ENCODE data around the gene LRIG1. TPM values are rescaled to one million over a fixed set of nuclear protein-coding genes. Genes with fewer than 3 reads are reported as not detected.

The LRIG1 gene
- total RNA-seq, 1 donor from 2014 or later: 30.7 TPM

DNA sequence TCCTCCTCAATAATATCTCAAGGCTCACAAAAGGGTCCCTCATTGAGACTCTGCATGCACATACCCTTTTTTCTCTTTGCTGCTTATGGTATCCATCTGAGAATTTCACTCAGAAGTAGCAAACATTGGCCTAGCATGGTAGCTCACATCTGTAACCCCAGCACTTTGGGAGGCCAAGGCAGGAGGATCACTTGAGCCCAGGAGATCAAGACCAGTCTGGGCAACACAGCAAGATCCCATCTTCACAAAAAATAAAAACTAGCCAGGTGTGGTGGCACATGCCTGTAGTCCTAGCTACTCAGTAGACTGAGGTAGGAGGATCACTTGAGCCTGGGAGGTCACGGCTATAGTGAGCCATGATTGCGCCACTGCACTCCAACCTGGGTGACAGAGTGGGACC is 11.7 kb downstream of the LRIG1 start:
- DNase-seq (ENCODE audit: extremely low spot score in 2 of 2): no peak
- no peaks in the 10 kb centered on the region for H3K36me3 ChIP-seq
- H3K4me3 ChIP-seq: no peak overlapping the region
- TF ChIP-seq POLR2A (IDR thresholded peaks at IDR 0.05) (no peak), POLR2AphosphoS5 (IDR thresholded peaks at IDR 0.05; ENCODE audit: insufficient read depth in 1 of 2, low read depth in 1 of 2) (no peak)
- TF ChIP-seq, protein P1, sequence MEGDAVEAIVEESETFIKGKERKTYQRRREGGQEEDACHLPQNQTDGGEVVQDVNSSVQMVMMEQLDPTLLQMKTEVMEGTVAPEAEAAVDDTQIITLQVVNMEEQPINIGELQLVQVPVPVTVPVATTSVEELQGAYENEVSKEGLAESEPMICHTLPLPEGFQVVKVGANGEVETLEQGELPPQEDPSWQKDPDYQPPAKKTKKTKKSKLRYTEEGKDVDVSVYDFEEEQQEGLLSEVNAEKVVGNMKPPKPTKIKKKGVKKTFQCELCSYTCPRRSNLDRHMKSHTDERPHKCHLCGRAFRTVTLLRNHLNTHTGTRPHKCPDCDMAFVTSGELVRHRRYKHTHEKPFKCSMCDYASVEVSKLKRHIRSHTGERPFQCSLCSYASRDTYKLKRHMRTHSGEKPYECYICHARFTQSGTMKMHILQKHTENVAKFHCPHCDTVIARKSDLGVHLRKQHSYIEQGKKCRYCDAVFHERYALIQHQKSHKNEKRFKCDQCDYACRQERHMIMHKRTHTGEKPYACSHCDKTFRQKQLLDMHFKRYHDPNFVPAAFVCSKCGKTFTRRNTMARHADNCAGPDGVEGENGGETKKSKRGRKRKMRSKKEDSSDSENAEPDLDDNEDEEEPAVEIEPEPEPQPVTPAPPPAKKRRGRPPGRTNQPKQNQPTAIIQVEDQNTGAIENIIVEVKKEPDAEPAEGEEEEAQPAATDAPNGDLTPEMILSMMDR (IDR thresholded peaks at IDR 0.05): no peak
- no peaks in the 10 kb centered on the region for H3K9me3 ChIP-seq
- intact Hi-C loops (cut with DNase I): loop anchor here (10.0 kb wide), 1 partner anchor 64 kb away; no protein-coding TSS in a partner anchor
- H3K27me3 ChIP-seq: no peaks in the 10 kb centered on the region
- peak overlapping the region; percentile 37 for H3K27ac ChIP-seq
- H3K4me1 ChIP-seq: peaks cover 86% of the 10 kb centered on the region

- Histone ChIP-seq H3K27ac (peak overlapping the region; percentile 37), H3K36me3 (no peaks in the 10 kb centered on the region), H3K27me3 (no peaks in the 10 kb centered on the region), H3K4me1 (peaks cover 86% of the 10 kb centered on the region), H3K9me3 (no peaks in the 10 kb centered on the region), H3K4me3 (no peak overlapping the region)
- intact Hi-C loops (cut with DNase I): loop anchor here (10.0 kb wide), 1 partner anchor 64 kb away; no protein-coding TSS in a partner anchor
- no peak for DNase-seq (ENCODE audit: extremely low spot score in 2 of 2)
- no peak for TF ChIP-seq POLR2AphosphoS5 (IDR thresholded peaks at IDR 0.05; ENCODE audit: insufficient read depth in 1 of 2, low read depth in 1 of 2)
- no peak for TF ChIP-seq POLR2A (IDR thresholded peaks at IDR 0.05)
- TF ChIP-seq, protein P1 (IDR thresholded peaks at IDR 0.05): no peak
Observed at GRCh38 chr3:66488492-66488891, 12.3 kb downstream of the LRIG1 start.

GRCh38 chr3:66487465-66487864 is 13.4 kb downstream of the LRIG1 start:
- Histone ChIP-seq H3K4me1 (peaks cover 87% of the 10 kb centered on the region), H3K27ac (peak overlapping the region; percentile 86)
- intact Hi-C loops (cut with DNase I): loop anchor here (10.0 kb wide), 1 partner anchor 63 kb away; no protein-coding TSS in a partner anchor

DNA sequence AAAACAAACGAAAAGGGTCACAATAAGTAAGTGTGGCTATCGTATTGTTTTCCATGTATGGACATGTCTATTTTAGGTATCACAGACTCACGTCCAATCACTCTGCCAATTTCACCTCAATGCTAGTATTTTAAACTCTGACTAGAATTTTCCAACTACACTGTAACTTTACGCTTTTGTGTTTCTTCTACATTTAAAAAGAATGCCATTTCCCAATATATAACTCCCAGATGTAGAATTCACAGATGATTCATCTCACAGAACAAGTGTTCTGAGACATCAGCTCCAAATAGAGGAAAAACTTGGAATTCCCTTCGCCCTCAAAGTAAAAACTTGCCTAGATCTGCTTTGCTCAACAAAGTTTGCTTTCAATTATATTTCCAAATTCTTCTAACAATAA is 14.2 kb downstream of the LRIG1 start:
- Histone ChIP-seq H3K36me3 (no peaks in the 10 kb centered on the region), H3K27ac (peak overlapping the region; percentile 86), H3K4me3 (no peak overlapping the region), H3K9me3 (no peaks in the 10 kb centered on the region), H3K27me3 (no peaks in the 10 kb centered on the region), H3K4me1 (peaks cover 87% of the 10 kb centered on the region)
- intact Hi-C loops (cut with DNase I): loop anchor here (10.0 kb wide), 1 partner anchor 62 kb away; no protein-coding TSS in a partner anchor
- DNase-seq (ENCODE audit: extremely low spot score in 2 of 2): no peak
- no peak for TF ChIP-seq POLR2A (IDR thresholded peaks at IDR 0.05)
- TF ChIP-seq POLR2AphosphoS5 (IDR thresholded peaks at IDR 0.05; ENCODE audit: insufficient read depth in 1 of 2, low read depth in 1 of 2): peak in 1 of 2 donors; percentile 42

More at GRCh38 chr3:66487465-66487864, 13.4 kb downstream of the LRIG1 start:
- Histone ChIP-seq H3K27me3 (no peaks in the 10 kb centered on the region), H3K36me3 (no peaks in the 10 kb centered on the region), H3K4me3 (no peak overlapping the region), H3K9me3 (no peaks in the 10 kb centered on the region)
- TF ChIP-seq POLR2A (IDR thresholded peaks at IDR 0.05) (no peak), POLR2AphosphoS5 (IDR thresholded peaks at IDR 0.05; ENCODE audit: insufficient read depth in 1 of 2, low read depth in 1 of 2) (no peak)
- TF ChIP-seq, protein P1 (IDR thresholded peaks at IDR 0.05): no peak
- no peak for DNase-seq (ENCODE audit: extremely low spot score in 2 of 2)

GRCh38 chr3:66486202-66486601 is 14.6 kb downstream of the LRIG1 start:
- Histone ChIP-seq H3K27ac (peak overlapping the region; percentile 86), H3K36me3 (no peaks in the 10 kb centered on the region), H3K27me3 (no peaks in the 10 kb centered on the region), H3K9me3 (no peaks in the 10 kb centered on the region), H3K4me3 (no peak overlapping the region), H3K4me1 (peaks cover 87% of the 10 kb centered on the region)
- DNase-seq (ENCODE audit: extremely low spot score in 2 of 2): no peak
- intact Hi-C loops (cut with DNase I): loop anchor here (10.0 kb wide), 1 partner anchor 61 kb away; no protein-coding TSS in a partner anchor
- TF ChIP-seq POLR2AphosphoS5 (IDR thresholded peaks at IDR 0.05; ENCODE audit: insufficient read depth in 1 of 2, low read depth in 1 of 2): no peak

GRCh38 chr3:66485291-66485968 is 15.4 kb downstream of the LRIG1 start:
- intact Hi-C loops (cut with DNase I): loop anchor here (10.0 kb wide), 1 partner anchor 61 kb away; no protein-coding TSS in a partner anchor
- Histone ChIP-seq H3K4me1 (peaks cover 87% of the 10 kb centered on the region), H3K27ac (peak overlapping the region; percentile 86), H3K4me3 (no peak overlapping the region), H3K27me3 (no peaks in the 10 kb centered on the region), H3K36me3 (no peaks in the 10 kb centered on the region), H3K9me3 (no peaks in the 10 kb centered on the region)
- no peak for DNase-seq (ENCODE audit: extremely low spot score in 2 of 2)
- no peak for TF ChIP-seq POLR2AphosphoS5 (IDR thresholded peaks at IDR 0.05; ENCODE audit: insufficient read depth in 1 of 2, low read depth in 1 of 2)
- TF ChIP-seq POLR2A (IDR thresholded peaks at IDR 0.05): no peak
- TF ChIP-seq, protein P1 (IDR thresholded peaks at IDR 0.05): no peak
